ENCODE results near the gene OR6V1. TPM values are rescaled to one million over a fixed set of nuclear protein-coding genes. Genes with fewer than 3 reads are reported as not detected.
"Not testable (repeated sequence)": the region's sequence is repeated elsewhere in the genome, so short reads cannot be mapped to it uniquely, and the experiment has no call there.

OR6V1 gene
- total RNA-seq, 4 donors from 2014 or later = not detected

DNA sequence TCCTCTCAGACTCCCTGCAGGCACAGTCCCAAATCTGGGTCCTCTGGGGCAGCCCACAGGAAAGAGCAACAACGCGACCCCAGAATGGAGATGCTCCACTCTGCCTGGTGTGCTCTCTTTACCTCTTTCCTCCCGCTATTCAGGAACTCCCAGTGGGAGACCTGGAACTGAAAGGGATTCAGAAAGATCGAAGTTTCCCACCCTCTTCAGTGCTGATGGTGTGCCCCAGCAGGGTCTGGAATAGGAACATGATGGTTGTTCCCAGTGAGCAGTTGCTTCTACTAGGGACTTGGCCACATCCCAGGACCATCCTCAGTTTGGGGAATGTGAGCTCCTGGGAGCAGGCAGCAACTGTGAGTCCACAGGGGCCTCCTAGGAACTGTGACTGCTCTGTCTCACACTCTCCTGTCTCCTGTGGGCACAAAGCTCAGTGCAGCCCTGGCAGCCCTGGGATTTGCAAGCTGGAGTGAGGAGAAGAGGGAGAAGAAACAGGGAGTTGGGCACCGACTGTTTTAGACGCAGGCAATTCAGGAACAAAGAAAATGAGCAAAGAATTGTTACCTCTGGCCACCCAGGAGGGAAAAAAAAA is 17.9 kb downstream of the OR6V1 start:
- TF ChIP-seq POLR2A (IDR thresholded peaks at IDR 0.05; ENCODE audit: low read depth) (no peak), EP300 (IDR thresholded peaks at IDR 0.05) (no peak), POLR2AphosphoS5 (IDR thresholded peaks at IDR 0.05) (no peak)
- TF ChIP-seq, protein P1, sequence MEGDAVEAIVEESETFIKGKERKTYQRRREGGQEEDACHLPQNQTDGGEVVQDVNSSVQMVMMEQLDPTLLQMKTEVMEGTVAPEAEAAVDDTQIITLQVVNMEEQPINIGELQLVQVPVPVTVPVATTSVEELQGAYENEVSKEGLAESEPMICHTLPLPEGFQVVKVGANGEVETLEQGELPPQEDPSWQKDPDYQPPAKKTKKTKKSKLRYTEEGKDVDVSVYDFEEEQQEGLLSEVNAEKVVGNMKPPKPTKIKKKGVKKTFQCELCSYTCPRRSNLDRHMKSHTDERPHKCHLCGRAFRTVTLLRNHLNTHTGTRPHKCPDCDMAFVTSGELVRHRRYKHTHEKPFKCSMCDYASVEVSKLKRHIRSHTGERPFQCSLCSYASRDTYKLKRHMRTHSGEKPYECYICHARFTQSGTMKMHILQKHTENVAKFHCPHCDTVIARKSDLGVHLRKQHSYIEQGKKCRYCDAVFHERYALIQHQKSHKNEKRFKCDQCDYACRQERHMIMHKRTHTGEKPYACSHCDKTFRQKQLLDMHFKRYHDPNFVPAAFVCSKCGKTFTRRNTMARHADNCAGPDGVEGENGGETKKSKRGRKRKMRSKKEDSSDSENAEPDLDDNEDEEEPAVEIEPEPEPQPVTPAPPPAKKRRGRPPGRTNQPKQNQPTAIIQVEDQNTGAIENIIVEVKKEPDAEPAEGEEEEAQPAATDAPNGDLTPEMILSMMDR (IDR thresholded peaks at IDR 0.05) = no peak
- intact Hi-C loops (cut with DNase I) = no loop called here

DNA sequence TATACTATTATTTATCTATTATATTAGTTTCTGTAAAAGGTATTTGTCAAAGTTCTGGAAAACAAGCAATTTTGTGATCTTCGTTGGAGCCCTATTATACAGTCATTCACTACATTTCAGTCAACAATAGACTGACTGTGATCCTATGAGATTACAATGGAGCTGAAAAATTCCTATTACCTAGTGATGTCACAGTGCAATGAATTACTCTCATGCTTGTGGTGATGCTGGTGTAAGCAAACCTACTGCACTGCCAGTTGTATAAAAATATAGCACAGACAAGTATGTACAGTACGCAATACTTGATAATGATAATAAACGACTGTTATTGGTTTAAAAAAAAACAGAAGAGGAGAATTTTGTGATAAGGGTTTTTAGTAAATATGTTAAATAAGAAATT is 21.4 kb downstream of the OR6V1 start:
- TF ChIP-seq POLR2A (IDR thresholded peaks at IDR 0.05; ENCODE audit: low read depth) (no peak), EP300 (IDR thresholded peaks at IDR 0.05) (no peak), POLR2AphosphoS5 (IDR thresholded peaks at IDR 0.05) (no peak)
- TF ChIP-seq, protein P1 (IDR thresholded peaks at IDR 0.05) = no peak
- no peak for DNase-seq (ENCODE audit: extremely low spot score)
- no peaks in the 10 kb centered on the region for H3K4me1 ChIP-seq
- no peak overlapping the region for H3K4me3 ChIP-seq
- intact Hi-C loops (cut with DNase I) = no loop called here
- H3K27me3 ChIP-seq = no peaks in the 10 kb centered on the region
- H3K36me3 ChIP-seq = no peaks in the 10 kb centered on the region
- 89% methylated on average over 3 of the region's 3 CpGs for WGBS
- no peaks in the 10 kb centered on the region for H3K9me3 ChIP-seq
- H3K27ac ChIP-seq (replicated peaks in 1 of 4) = no peak overlapping the region

More for the DNA sequence above, 17.9 kb downstream of the OR6V1 start:
- Histone ChIP-seq H3K27me3 (no peaks in the 10 kb centered on the region), H3K36me3 (no peaks in the 10 kb centered on the region), H3K27ac (replicated peaks in 1 of 4) (no peak overlapping the region), H3K4me3 (no peak overlapping the region), H3K9me3 (no peaks in the 10 kb centered on the region), H3K4me1 (no peaks in the 10 kb centered on the region)
- WGBS = 64% methylated on average over 6 of the region's 6 CpGs
- no peak for DNase-seq (ENCODE audit: extremely low spot score)

DNA sequence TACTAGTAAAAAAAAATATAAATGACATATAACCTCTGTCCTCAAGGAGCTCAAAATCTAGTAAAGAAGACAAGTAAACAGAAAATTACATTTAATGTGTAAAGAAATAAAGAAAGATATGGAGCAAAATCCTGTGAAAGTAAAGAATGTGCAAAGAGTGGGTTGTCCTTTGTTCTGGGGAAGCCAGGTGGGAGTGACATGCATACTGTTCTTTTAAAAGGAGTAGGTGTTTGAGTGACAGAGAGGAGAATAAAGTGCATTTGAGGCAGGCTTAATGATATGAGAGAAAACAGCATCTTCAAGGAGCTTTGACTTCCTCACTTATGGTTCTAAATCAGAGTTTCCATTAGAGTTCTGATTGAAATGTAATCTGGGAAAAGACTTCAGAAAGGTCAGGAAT is 22.0 kb downstream of the OR6V1 start:
- H3K27me3 ChIP-seq = no peaks in the 10 kb centered on the region
- no peak overlapping the region for H3K27ac ChIP-seq (replicated peaks in 1 of 4)
- TF ChIP-seq, protein P1 (IDR thresholded peaks at IDR 0.05) = no peak
- TF ChIP-seq EP300 (IDR thresholded peaks at IDR 0.05) = no peak
- no peak for TF ChIP-seq POLR2AphosphoS5 (IDR thresholded peaks at IDR 0.05)
- no peak for TF ChIP-seq POLR2A (IDR thresholded peaks at IDR 0.05; ENCODE audit: low read depth)
- intact Hi-C loops (cut with DNase I) = no loop called here
- H3K4me3 ChIP-seq = no peak overlapping the region
- no peaks in the 10 kb centered on the region for H3K4me1 ChIP-seq
- no peaks in the 10 kb centered on the region for H3K36me3 ChIP-seq
- no peaks in the 10 kb centered on the region for H3K9me3 ChIP-seq
- DNase-seq (ENCODE audit: extremely low spot score) = no peak

DNA sequence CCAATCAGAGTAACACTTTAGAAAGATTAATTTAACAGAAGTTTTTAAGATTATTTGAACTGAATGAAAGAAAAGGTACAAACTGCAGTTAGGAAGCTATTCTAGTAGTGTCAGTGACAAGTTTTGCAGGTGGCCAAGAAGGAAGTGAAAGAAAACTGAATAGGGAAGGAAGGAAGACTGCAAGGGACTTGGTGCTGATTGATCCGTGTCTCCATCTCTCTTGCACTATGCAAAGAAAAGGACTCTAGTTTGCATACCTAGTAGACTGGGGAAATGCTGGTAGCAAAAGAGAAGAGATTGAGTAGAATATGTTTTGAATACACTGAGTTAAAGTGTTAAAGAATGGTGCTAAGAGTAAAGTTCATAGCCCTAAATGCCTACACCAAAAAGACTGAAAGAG is 33.0 kb downstream of the OR6V1 start:
- intact Hi-C loops (cut with DNase I) = no loop called here
- H3K4me3 ChIP-seq = no peak overlapping the region
- peaks cover 0 to 11% (median 6%) of the 10 kb centered on the region in 4 donors for H3K9me3 ChIP-seq
- no peaks in the 10 kb centered on the region for H3K36me3 ChIP-seq
- WGBS = 64% methylated on average over 1 of the region's 1 CpG
- no peak for TF ChIP-seq EP300 (IDR thresholded peaks at IDR 0.05)
- TF ChIP-seq POLR2AphosphoS5 (IDR thresholded peaks at IDR 0.05) = no peak
- TF ChIP-seq POLR2A (IDR thresholded peaks at IDR 0.05; ENCODE audit: low read depth) = no peak
- TF ChIP-seq, protein P1 (IDR thresholded peaks at IDR 0.05) = no peak
- H3K27ac ChIP-seq (replicated peaks in 1 of 4) = no peak overlapping the region
- DNase-seq (ENCODE audit: extremely low spot score) = no peak
- H3K4me1 ChIP-seq = no peaks in the 10 kb centered on the region
- H3K27me3 ChIP-seq = no peaks in the 10 kb centered on the region

DNA sequence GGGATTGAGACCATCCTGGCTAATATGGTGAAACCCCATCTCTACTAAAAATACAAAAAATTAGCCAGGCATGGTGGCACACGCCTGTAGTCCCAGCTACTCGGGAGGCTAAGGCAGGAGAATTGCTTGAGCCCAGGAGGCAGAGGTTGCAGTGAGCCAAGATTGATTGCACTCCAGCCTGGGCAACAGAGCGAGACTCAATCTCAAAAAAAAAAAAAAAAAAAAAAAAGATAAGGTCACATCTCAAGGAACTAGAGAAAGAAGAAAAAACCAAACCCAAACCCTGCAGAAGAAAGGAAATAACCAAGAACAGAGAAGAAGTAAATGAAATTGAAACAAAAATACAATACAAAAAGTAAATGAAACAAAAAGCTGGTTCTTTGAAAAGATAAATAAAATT is 33.5 kb downstream of the OR6V1 start:
- DNase-seq (ENCODE audit: extremely low spot score); H3K27me3 ChIP-seq; H3K36me3 ChIP-seq; intact Hi-C loops (cut with DNase I); H3K4me1 ChIP-seq; H3K4me3 ChIP-seq; H3K27ac ChIP-seq (replicated peaks in 1 of 4): not testable (repeated sequence)
- 79% methylated on average over 3 of the region's 3 CpGs for whole genome bisulfite sequencing
- peaks cover 0 to 11% (median 6%) of the 10 kb centered on the region in 4 donors for H3K9me3 ChIP-seq

DNA sequence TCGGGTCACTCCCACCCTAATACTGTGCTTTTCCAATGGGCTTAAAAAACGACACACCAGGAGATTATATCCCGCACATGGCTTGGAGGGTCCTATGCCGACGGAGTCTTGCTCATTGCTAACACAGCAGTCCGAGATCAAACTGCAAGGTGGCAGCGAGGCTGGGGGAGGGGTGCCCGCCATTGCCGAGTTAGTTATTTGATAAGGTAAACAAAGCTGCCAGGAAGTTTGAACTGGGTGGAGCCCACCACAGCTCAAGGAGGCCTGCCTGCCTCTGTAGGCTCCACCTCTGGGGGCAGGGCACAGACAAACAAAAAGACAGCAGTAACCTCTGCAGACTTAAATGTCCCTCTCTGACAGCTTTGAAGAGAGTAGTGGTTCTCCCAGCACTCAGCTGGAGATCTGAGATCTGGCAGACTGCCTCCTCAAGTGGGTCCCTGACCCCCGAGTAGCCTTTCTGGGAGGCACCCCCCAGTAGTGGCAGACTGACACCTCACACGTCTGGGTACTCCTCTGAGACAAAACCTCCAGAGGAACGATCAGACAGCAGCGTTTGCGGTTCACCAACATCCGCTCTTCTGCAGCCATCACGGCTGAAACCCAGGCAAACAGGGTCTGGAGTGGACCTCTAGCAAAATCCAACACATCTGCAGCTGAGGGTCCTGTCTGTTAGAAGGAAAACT is 36.5 kb downstream of the OR6V1 start:
- H3K4me1 ChIP-seq; H3K36me3 ChIP-seq; intact Hi-C loops (cut with DNase I); DNase-seq (ENCODE audit: extremely low spot score); H3K4me3 ChIP-seq; H3K27ac ChIP-seq (replicated peaks in 1 of 4); H3K27me3 ChIP-seq: not testable (repeated sequence)
- 90% methylated on average over 16 of the region's 16 CpGs for WGBS
- H3K9me3 ChIP-seq = peaks cover 0 to 11% (median 8%) of the 10 kb centered on the region in 4 donors

Measured in esophagus muscularis mucosa (tissue), 4 donors.